Muscle of leg (tissue), 11 donors: ENCODE results near the gene ACOT12. TPM values are rescaled to one million over a fixed set of nuclear protein-coding genes. Genes with fewer than 3 reads are reported as not detected.
"Not testable (repeated sequence)": the region's sequence is repeated elsewhere in the genome, so short reads cannot be mapped to it uniquely, and the experiment has no call there.

ENCODE experiments used
- DNase-seq: peaks from one replicate; pipeline ENCODE4 v3.0.0; 2013
- H3K27ac ChIP-seq: one replicate; pipeline ENCODE4 v1.5.1; 2013; ENCODE audit warnings: mild to moderate bottlenecking, low read length, control low read depth
- H3K27me3 ChIP-seq: one replicate; pipeline ENCODE4 v1.6.1; 2013; ENCODE audit warnings: low read length; ENCODE audit not compliant: control insufficient read depth, insufficient read depth
- H3K36me3 ChIP-seq: one replicate; pipeline ENCODE4 v1.6.1; 2013; ENCODE audit warnings: low read length; ENCODE audit not compliant: control insufficient read depth, insufficient read depth
- H3K4me1 ChIP-seq: one replicate; pipeline ENCODE4 v1.6.1; 2013; ENCODE audit warnings: low read length; ENCODE audit not compliant: control insufficient read depth, insufficient read depth
- H3K4me3 ChIP-seq: one replicate; pipeline ENCODE4 v1.5.1; 2013; ENCODE audit warnings: low read length, control low read depth
- H3K9me3 ChIP-seq: replicated peaks from 2 replicates; pipeline ENCODE4 v1.6.1; 2013; ENCODE audit warnings: low read depth, low read length; ENCODE audit not compliant: control insufficient read depth
- WGBS: methylation state at CpG from one replicate; pipeline ENCODE4 v1.1.5; 2013; ENCODE audit warnings: missing lambda C conversion rate; ENCODE audit not compliant: insufficient coverage; 5-methylcytosine and 5-hydroxymethylcytosine counted together
- polyA plus RNA-seq, 8 donors: library from polyadenylated mRNA; unstranded; fragments of 120-200 nt; gene quantifications; one replicate each; pipeline versions ENCODE4 v1.2.1 to v1.2.3, GENCODE V29; 2013; ENCODE audit warnings: inconsistent platforms in 1 of 8, low replicate concordance in 1 of 8; ENCODE audit not compliant: insufficient read length in 8 of 8, insufficient read depth in 1 of 8
- total RNA-seq: library from RNA; stranded (reverse); fragments of 120-200 nt; gene quantifications from one replicate; pipeline ENCODE4 v1.2.4, GENCODE V29; 2013

Gene ACOT12
- total and polyA plus RNA-seq, 9 donors = 0.18 to 0.53 (median 0.35) TPM; not detected in 3

DNA sequence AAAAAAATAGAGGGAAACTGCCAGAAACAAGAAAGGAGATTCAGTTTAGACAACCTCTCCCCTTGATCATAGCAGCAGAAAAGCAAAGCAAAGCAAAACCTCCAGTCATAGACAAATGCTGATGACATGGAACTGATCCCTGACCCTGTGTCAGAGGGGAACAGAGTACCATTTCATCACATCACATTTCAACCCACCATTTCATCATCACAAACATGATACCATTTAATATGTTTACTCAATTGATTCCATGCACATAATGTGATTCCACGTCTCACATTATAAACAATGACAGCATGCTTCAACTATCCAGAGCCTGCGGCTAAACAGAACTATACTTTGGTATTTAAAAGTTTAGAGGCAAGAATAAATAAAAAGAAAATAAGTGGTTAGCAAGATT, 28.7 kb upstream of the ACOT12 start:
- no peak overlapping the region for H3K4me3 ChIP-seq
- no peaks in the 10 kb centered on the region for H3K9me3 ChIP-seq
- no peak overlapping the region for H3K27ac ChIP-seq
- H3K36me3 ChIP-seq = peaks cover 5% of the 10 kb centered on the region
- H3K27me3 ChIP-seq = no peaks in the 10 kb centered on the region
- peaks cover 4% of the 10 kb centered on the region for H3K4me1 ChIP-seq
- DNase-seq = peak; percentile 20
- WGBS = no CpG with 5 or more reads among the region's 2 CpGs

DNA sequence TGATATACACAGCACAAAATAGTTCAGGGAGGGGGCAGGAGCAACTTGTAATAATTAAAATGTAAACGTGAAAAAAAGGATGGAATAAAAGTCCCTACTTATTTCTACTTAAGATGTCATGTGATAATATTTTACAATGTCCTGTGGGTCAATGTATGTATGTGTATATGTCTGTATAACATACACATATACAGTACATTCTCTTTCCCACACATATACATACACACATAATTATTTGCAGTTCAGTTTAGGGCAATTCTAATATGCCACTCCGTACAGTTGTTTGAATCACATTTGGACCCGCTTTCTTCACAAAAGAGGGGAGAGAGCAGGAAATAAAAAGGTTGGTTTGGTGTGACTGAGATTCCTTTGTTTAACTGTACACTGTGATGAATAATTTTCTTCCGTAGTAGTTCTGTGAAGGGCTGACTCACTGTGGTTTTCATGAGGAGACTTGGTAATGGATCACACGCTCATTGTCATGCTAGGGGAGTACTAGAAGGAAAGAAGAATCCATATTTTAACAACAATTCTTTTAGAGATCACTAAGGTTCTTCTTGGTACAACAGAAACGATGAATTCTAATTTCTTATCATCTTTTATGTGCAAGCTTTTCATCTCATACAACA, 26.2 kb upstream of the ACOT12 start:
- H3K27ac ChIP-seq = no peak overlapping the region
- no peaks in the 10 kb centered on the region for H3K9me3 ChIP-seq
- no peaks in the 10 kb centered on the region for H3K27me3 ChIP-seq
- no peak overlapping the region for H3K4me3 ChIP-seq
- DNase-seq = no peak
- H3K4me1 ChIP-seq = no peaks in the 10 kb centered on the region
- WGBS = no CpG with 5 or more reads among the region's 6 CpGs
- H3K36me3 ChIP-seq = peaks cover 5% of the 10 kb centered on the region

DNA sequence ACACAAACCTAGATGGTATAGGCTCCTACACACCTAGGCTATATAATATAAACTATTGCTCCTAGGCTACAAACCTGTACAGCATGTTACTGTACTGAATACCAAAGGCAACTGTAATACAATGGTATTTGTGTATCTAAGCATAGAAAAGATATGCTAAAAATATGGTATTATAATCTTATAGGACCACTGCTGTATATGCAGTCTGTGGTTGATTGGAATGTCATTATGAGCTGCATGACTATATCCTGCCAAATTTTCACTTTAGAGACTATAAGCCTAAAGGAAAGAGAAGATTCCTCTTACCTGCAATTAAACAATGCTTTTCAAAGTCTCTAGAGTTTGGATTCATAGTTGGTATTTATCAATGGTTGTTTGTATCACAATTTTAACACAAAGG, 24.7 kb upstream of the ACOT12 start:
- Histone ChIP-seq H3K27me3 (no peaks in the 10 kb centered on the region), H3K36me3 (peaks cover 5% of the 10 kb centered on the region), H3K4me1 (no peaks in the 10 kb centered on the region), H3K4me3 (no peak overlapping the region), H3K9me3 (no peaks in the 10 kb centered on the region), H3K27ac (no peak overlapping the region)
- DNase-seq = no peak

DNA sequence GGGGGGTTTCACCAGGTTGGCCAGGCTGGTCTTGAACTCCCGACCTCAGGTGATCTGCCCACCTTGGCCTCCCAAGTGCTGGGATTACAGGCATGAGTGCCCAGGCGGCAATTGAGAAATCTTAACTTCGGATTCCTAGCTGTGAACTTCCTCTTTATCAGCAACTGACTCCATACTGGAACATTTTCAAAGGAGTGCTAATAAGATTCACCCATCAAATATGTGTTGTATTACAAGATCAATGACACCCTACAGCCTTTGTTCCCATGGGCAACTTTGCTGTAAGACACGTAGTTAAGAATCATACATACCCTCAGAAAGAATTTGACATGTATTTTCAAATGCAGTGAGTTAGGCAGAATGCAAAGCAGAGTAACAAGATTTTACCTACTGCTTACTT, 23.1 kb upstream of the ACOT12 start:
- no peak for DNase-seq
- Histone ChIP-seq H3K36me3 (peaks cover 3% of the 10 kb centered on the region), H3K4me3 (no peak overlapping the region), H3K27me3 (no peaks in the 10 kb centered on the region), H3K4me1 (no peaks in the 10 kb centered on the region), H3K9me3 (no peaks in the 10 kb centered on the region), H3K27ac (no peak overlapping the region)
- no CpG with 5 or more reads among the region's 4 CpGs for WGBS

DNA sequence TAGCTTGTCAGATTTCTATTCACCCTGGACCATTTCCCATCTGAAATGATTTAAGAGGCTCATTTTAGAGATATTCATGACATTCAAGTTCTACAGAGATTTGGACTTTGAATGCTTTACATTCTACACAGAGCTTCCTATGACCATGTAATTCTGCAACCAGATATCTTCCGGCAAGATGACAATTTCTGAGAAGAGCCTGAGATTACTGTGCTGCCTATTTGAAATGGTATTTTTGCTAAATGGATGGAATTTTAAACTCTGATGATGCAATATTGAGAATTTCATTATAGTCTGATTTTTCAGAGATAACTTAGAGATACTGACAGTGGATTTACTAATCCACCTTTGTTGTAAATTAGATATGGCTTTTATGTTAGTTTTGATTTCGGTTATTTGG, 16.0 kb upstream of the ACOT12 start:
- H3K4me1 ChIP-seq = no peaks in the 10 kb centered on the region
- H3K27ac ChIP-seq = no peak overlapping the region
- no peaks in the 10 kb centered on the region for H3K9me3 ChIP-seq
- no peaks in the 10 kb centered on the region for H3K36me3 ChIP-seq
- peak; percentile 50 for DNase-seq
- WGBS = no CpG with 5 or more reads among the region's 2 CpGs
- no peak overlapping the region for H3K4me3 ChIP-seq
- no peaks in the 10 kb centered on the region for H3K27me3 ChIP-seq

DNA sequence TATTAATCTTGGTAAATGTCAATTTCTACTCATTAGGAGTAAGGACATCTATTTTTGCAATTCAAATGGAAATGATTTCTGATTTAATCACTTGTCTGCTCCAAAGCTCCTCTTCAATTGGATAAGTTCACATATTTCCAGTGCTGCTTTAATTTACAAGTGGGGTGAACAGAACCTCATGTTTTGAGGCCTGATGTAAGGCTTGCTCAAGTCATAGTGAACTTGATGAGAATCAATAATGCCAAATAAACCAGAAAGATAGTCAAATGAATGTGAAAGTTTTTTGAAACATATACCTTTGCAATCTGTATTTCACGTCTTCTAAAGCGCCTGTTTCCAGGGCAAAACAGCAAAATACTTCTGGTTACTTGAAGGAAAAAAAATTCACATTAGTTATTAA, 15.4 kb upstream of the ACOT12 start:
- Histone ChIP-seq H3K9me3 (no peaks in the 10 kb centered on the region), H3K36me3 (no peaks in the 10 kb centered on the region), H3K27me3 (no peaks in the 10 kb centered on the region), H3K4me1 (no peaks in the 10 kb centered on the region), H3K4me3 (no peak overlapping the region), H3K27ac (no peak overlapping the region)
- DNase-seq = no peak
- WGBS = no CpG with 5 or more reads among the region's 2 CpGs

DNA sequence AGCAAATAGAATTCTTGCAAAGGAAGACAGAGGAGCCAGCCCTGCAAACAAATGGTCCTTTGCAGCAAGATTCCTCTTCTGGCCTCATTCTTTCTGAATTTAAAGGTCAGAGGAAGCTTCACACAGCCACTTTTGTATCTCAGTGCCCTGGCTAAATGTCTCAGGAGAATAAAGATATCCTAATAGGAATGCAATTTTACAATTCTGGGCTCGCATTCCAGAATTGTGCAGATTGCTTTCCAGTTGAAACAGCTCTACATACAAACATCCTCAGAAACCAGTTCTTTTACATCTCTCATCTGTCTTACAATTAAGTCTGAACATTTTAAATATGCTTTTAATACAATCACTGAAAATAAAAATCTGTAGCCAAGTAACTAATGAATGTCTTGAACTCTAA, 14.6 kb upstream of the ACOT12 start:
- Histone ChIP-seq H3K4me1 (no peaks in the 10 kb centered on the region), H3K9me3 (no peaks in the 10 kb centered on the region), H3K4me3 (no peak overlapping the region), H3K27me3 (no peaks in the 10 kb centered on the region), H3K27ac (no peak overlapping the region), H3K36me3 (no peaks in the 10 kb centered on the region)
- DNase-seq = peak; percentile 45
- WGBS = 60% methylated on average over 1 of the region's 1 CpG

DNA sequence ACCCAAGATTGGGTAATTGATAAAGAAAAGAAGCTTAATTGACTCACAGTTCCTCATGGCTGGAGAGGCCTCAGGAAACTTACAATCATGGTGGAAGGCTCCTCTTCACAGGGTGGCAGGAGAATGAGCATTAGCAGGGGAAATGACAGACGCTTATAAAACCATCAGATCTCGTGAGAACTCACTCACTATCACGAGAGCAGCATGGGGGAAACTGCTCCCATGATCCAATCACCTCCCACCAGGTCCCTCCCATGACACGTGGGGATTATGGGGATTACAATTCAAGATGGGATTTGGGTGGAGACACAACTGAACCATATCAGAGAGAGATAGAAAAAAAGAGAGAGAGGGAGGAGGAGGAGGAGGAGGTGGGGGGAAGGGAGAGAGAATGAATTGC, 13.9 kb upstream of the ACOT12 start:
- not testable (repeated sequence) for H3K27me3 ChIP-seq, H3K4me3 ChIP-seq, DNase-seq, H3K27ac ChIP-seq, H3K36me3 ChIP-seq, H3K9me3 ChIP-seq, H3K4me1 ChIP-seq
- no CpG with 5 or more reads among the region's 4 CpGs for WGBS

DNA sequence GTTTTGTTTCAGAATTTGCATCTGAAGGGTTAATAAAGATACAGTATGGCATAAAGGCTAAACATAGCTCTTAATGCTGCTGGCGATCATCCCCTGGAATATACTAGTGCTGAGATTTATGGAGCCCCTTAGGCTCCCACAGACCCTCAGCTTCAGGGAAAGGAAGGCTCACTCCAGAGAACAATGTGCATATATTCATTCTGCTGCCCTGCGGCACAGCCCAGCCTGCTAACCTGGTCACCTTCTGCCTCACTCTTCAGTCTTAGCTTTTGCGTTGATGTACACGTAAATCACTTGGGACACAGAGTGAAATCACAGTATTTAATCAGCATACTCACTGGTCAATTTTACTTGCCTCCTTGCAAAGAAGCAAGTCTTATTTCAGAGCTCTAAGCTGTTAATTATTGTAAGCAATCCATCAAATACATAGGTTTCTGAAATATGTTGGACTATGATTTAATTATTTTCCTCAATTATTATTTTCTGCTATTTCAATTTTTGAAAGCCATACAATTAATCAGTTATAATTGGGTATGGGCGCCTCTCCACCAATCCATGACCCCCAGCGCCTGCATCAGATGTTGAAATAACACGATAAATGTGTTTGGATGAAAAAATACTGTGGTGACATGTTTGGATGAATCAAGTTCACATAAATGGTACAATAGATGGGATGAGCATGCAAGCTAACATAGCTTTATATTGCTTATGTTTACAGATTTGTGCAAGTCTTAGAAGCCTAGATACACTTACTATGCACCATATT, 11.4 kb upstream of the ACOT12 start:
- Histone ChIP-seq H3K9me3 (no peaks in the 10 kb centered on the region), H3K4me1 (no peaks in the 10 kb centered on the region), H3K4me3 (no peak overlapping the region), H3K27ac (no peak overlapping the region), H3K36me3 (no peaks in the 10 kb centered on the region), H3K27me3 (no peaks in the 10 kb centered on the region)
- no peak for DNase-seq
- WGBS = 57% methylated on average over 4 of the region's 7 CpGs

DNA sequence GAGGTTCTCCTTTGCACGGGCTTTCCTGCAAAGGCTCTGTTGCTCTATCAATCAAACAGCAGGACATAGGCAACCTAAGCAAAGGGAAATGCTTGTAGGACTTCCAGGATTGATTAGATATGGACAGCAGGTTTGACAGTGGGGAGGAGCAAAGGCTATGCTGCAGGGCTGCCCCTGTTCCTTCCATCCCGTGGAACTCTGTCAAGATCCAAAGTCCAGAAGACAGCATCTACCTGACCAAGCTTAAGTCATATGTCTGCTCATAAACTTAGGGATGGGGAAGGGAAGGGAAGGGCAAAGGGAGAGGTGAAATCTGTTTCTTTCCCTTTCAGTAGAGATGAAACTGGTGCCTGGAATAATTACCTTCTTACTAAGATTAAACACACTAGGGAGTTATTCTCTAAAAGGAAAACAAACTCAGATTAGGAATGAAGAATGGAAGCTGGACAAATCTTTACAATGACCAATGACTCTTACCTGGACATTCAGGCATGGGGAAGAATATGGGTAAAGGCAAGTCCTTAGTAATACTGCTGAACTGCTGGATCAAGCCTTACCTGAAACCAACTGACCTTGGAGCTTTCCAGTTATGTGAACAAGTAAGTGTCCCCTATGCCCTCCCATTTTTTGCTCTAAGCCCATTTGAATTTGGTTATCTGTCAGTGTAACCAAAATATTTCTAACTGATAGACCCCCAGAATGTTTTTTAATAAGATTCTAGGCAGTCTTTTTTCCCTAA, 8.4 kb upstream of the ACOT12 start:
- H3K27me3 ChIP-seq = no peaks in the 10 kb centered on the region
- H3K4me3 ChIP-seq = no peak overlapping the region
- H3K9me3 ChIP-seq = no peaks in the 10 kb centered on the region
- no peak for DNase-seq
- no peaks in the 10 kb centered on the region for H3K36me3 ChIP-seq
- no peak overlapping the region for H3K27ac ChIP-seq
- WGBS = no CpG with 5 or more reads among the region's 2 CpGs
- H3K4me1 ChIP-seq = no peaks in the 10 kb centered on the region
